Activated T-cell treated with anti-CD3 and anti-CD28 coated beads for 1 hour (primary cell): ENCODE results near the gene STC2.
"Not testable (repeated sequence)": the region's sequence is repeated elsewhere in the genome, so short reads cannot be mapped to it uniquely, and the experiment has no call there.

Experiments used
- DNase-seq: peaks from one replicate; pipeline ENCODE4 v3.0.0-alpha.2; 2020; ENCODE audit warnings: low read depth

Gene STC2, protein sequence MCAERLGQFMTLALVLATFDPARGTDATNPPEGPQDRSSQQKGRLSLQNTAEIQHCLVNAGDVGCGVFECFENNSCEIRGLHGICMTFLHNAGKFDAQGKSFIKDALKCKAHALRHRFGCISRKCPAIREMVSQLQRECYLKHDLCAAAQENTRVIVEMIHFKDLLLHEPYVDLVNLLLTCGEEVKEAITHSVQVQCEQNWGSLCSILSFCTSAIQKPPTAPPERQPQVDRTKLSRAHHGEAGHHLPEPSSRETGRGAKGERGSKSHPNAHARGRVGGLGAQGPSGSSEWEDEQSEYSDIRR

DNA sequence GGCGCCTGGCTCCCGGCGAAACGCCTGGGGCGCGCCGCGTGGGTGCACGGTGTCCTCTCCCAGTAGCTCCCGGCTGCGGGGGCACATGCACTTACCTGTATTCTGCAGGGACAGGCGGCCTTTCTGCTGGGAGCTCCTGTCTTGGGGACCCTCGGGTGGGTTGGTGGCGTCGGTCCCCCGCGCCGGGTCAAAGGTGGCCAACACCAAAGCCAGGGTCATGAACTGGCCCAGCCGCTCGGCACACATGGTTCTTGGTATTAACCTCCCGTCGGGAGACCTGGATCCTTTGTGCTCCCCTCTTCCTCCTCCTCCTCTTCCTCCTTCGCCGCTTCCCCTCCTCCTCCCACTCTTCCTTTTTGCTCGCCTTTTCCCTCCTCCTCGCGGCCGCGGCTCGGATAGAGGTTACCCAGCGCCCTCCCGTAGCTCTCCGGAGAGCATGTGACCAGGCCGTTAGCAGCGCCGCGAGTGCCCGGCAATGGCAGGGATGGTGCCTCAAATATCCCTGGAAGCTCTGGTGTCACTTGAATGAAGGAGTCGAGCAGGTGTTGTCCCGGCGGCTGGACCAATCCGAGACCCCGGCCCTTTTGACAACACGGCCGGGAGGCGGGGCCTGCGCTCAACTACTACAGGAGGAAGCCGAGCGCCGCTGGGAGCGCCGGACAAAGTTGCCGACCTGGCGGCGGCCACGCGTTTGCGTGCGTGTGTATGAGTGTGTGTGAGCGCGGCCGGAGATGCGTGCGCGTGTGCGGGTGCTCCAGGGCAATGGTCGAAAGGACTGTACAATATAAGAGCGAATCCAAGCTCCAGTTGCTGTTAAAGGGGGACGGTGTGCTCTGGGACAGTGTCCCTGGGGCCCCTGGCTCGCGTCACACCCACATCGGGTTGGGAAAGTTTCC is at the start of gene STC2:
STC2 (minus strand) TSS at position 467 of the 896 bp plus-strand sequence; CDS start at position 246, 221 bp downstream.
- no peak for DNase-seq

DNA sequence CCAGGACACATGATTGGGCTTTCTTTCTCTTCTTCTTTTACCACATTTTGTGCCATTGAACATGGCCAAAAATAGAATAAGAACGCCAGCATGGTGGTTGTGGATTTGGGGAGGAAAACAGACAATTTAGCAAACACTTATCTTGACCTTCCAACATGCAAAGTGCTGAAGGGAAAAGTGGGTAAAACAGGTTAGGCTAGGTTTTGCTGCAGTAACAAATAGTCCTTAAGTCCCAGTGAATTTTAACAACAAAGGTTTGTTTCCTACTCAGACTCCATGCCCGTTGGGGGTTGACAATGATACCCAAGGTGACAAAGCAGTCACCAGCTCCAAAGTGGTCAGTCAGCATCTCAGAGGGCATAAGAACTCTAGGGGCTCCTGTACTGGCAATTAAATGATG is 43.2 kb upstream of the STC2 start:
- DNase-seq = no peak

DNA sequence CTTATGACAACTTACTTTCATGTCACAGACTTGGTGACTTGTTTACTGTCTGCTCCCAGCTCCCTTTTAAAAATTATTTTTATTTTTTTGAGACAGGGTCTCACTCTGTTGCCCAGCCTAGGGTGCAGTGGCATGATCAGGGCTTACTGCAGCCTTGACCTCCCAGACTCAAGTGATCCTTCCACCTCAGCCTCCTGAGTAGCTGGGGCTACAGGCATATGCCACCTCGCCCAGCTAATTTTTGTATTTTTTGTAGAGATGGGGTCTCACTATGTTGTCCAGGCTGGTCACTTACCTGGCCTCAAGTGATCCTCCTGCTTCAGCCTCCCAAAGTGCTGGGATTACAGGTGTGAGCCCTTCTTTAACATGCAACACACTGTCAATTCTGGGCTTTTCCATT is 35.2 kb upstream of the STC2 start:
- DNase-seq = not testable (repeated sequence)

DNA sequence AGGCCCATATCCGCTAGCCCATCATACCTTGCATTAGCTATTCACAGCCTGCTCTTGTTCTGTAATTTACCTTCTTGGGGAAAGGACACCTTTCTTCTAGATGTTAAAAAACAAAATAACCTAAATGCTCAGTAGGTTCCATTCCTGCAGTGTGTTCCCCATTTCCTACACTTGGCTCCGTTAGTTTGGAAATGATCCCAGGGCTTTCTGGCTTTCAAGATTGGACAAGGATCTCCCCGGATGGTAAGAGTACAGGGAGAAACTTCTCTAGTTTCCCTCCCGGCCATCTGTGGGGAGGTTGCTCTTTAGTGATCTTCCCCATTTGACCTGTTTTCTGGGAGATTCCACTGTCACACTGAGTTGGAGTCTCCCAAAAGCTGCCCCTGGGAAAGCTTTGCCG is 27.3 kb upstream of the STC2 start:
- no peak for DNase-seq

DNA sequence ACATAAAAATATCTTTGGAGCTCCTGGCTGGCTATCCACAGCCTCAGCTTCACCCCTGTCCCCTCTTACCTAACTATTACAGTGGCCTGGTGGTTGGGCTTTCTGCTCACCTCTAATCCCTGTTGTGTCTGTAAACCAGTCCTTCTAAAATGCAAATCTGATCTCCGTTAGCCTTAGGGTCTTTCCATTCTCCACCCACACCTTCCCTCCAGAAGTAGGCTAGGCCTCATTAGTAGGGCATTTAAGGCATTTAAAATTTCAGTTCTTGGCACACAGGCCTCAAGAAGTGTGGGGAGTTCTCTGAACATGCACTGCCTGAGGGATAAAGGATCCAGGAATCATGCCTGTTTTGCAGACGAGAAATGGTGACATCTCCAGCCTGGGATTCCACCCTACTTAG is 26.4 kb upstream of the STC2 start:
- DNase-seq = no peak

DNA sequence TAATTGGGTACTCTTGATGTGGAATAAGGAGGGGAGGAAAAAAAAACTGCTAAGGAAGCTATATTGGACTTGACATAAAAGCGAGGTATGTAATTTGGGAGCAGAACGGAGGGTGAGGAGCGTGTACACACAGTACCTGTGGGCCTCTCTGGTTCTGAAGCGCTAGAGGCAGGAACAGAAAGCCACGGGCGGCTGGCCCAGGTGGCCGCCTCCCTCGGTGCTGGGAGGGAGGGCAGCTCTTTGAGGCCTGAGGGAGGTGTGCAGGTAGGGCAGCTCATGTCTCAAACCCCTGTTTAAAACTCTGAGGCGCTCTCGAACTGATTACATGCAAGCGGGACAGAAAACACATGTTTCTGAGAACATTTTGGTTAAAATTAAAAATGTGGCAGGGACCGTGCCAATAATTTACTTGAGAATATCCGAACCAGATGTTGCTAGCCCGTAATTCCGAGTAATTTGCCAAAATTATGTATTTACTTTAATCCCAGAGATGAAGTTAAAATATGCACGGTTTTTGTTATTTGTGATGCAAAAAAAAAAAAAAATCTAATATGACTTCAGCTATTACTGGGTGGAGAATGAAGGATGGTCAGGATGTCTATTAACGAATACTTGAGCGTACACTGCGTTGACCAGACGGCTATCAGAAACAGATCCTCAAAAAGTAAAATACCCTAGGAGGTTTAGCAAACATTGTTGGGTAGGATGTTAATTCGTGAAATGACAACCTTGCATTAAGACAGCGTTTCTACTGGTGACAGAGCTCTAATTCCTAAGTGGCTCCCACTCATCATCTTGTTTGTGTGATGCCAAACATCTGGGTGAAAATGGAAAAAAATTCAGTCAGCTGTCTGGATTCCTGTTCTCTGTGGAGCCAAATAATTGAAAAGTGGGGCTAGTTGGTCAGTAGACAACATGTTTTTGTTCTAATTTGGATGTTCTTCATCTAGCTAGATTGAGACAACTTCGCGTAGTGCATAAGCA is 24.4 kb upstream of the STC2 start:
- no peak for DNase-seq

DNA sequence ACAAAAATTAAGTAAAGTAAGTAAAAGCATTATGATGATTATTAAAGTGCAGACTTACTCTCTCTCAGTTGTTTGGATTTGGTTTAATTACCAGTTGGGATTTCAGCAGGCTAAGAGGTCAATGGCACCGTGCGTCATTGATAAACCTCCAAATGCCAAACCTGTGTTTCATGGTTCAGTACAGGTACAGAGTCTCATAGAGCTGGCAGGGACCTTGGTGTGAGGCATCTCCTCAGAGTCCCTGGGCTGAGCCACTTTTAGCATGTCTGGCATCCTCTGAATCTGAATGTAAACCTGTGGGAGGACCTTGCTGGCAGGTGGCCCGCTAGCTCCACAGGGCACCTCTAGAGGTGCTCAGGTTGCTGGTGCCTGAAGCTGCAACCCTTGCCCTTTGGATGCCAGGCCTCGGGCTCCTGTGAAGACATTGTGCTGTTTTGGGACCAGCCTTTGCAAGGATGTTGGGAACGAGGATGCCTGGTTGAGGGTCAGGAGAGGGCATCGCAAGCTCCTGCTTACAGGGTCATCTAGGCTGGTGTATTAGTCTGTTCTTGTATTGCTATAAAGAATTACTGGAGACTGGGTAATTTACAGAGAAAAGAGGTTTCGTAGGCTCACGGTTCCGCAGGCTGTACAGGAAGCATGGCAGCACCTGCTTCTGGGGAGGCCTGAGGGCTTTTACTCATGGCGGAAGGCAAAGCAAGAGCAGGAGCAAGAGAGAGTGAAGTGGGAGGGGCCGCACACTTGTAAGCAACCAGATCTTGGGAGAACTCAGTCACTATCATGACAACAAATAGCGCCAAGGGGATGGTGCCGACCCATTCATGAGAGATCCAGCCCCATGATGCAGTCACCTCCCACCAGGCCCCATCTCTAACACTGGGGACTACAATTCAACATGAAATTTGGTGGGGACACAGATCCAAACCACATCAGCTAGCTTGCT is 14.9 kb upstream of the STC2 start:
- DNase-seq = no peak

DNA sequence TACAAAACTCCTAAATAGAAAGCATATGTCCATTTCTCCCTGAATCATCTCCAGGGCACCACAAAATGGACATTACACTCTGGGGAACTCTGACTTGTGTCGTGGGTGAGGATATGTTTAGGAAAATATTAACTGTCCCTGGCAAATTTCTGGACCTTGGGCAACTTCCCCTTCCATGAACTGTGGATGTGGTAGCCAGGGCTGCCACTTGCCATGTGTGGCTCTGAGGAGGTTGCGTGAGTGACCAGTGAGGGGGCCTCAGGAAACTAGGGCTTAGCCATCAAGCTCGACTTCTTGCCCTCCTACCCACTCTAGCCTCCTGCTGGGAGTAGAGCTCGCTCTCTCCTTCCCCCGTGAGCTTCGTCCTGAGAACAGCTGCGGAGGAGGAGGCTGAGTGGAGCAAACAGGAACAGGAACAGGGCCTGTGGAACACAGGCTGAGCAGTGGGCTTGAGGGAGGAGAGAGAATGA is 13.8 kb upstream of the STC2 start:
- DNase-seq = no peak

DNA sequence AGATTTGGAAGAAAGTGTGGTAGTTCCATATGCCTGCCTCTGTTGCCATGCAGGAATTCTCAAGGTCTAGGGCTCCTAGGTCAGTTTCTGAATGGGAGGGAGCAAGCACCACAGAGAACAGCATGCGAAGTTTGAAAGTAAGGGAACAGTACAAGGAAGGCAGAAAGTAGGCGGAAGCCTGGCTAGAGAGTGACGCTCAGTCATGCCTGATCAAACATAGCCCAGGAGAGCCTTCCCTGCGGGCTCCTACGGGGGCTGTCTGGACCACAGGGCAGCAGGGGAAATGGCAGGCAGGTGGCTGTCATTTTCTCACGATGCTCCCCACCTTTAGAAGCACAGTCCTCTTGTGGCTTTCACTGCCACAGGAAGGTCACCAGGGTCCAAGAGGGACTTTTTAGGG is 12.8 kb upstream of the STC2 start:
- DNase-seq = no peak

DNA sequence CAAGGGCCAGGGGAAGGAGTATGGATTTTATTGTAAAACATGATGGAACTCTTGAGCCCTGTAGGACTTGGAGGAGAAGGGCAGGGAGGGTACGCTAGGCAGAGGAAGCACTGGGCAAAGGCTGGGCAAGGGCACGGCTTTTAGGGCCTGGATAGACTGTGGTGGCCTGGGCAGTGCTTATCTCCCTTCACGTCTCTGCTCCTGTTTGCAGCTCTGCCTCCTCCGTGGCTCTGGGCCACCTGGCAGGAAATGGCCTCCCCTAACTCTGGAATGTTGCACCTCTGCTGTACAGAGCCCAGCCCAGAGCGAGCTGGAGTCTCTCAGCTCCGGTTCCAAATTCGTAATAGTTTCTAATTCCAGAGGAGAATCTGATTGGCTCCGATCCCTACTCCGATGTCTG is 12.2 kb upstream of the STC2 start:
- DNase-seq = no peak

DNA sequence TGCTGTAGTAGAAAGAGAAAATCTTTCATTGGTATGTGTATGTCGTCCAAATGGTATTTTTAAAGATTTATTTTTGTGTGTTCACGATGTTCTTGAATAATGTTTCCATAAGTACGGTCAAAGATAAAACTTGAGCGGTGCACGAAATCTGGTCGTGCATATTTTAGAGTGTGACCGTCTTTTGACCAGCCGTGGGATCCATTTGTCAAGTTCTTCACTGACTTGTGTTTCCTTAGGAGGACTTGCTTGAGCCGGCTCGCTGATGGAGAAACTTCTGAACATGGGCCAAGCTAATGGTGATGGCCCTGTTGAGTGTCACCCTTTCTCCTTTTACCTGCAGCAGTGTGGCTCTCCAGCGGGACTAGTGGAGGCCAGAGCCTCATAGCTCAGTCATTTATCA is 11.1 kb upstream of the STC2 start:
- no peak for DNase-seq

DNA sequence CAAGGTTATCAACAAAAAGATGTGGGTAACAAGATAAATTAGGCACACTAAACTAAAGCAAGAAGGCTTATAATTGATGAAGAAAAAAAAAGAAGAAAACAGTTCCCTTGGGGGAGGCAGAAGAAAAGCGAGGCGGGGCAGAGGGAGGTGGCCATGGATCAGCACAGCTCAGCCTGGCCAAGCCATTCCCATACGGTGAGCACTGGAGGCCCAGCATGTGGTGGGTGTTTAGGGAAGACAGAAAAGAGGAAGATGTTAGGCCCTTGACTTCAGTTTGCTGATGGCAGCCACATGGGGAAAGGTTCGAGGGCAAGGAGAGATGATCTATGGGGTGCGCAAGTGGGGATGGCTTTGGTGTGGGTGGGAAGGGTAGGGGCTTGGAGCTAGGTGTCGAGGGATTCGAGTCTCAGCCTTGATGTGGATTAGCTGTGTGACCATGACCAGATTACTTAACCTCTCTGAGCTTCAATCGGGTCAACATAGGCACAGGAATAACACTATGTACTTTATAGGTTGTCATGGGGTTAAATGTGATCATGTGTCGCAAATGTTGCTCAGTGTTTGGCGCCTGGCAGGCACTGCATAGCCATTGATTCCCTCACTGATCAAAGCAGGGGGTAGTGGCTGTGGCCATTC is 10.3 kb upstream of the STC2 start:
- no peak for DNase-seq

DNA sequence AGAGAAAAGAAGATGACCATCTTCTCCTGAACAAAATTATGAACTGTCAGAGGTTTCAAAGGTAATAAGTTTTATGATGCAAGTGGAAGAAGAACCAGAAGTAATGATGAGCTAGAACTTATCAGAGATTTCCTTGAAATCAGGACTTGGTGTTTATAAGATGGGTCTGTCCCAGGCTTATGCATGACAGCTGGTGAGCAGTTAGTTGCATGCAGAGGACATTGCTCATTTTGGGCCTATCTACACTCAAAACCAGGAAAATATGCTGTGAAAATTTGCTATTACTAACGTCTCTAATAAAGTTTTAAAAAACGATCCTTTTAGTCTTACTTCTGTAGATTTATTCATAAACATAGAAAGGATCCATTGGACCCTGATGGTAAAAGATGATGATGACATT is 6.6 kb upstream of the STC2 start:
- DNase-seq = no peak

DNA sequence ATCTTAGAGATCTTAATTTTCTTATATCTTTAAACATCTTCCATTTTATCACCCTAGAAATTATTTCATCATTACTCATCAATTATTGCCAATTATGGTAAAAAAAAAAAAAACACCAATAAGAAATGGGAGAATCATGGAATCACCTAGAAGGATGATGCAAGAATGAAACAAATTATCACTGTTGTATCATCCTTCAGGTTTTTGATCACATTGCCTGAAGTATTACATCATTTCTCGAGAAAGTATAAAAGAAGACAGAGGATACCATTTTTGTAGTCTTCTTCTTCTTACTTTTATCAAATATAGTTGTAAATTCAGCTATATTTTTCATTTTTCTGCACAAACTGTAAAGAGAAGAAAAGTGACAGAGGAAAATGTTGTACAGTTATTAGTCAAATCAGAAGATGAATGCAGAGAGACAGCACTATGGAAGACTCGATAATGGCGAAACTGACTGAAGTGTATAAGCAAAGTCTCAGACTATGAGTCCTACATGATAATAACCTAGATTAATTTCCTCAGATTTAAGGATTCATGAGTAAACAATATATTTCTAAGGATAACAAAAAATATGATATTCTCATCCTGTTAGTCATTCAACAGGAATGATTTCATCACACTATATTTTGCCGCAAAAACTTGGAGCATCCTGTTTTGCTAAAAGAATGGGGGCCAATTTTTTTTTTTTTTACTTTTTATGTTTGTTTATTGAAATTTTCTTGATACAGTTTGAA is 5.9 kb upstream of the STC2 start:
- no peak for DNase-seq

DNA sequence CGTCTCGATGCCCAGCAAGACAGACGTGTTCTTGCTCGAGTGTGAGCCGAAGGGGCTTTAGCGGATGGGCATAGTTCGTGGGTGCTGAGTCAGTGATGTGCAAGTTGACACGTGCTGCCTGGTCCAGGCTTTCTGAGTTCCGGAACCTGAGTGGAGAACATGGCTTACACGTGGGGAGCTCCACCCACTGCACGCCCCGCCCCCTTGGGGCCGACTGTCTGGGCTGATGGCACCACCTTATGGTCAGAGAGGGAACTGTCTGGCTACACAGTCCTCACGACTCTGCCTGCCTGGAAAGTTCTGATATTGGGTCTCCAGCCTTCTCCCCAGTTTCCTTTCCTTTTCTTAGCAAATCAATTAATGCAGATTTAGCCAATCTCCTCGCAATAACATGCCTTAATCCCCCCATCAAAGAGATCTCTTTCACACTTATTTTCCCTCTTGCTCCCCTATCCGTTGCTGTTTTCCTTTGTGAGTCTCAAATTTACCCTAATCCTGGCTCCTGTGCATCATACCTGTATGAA is 3.8 kb upstream of the STC2 start:
- peak; percentile 53 for DNase-seq

DNA sequence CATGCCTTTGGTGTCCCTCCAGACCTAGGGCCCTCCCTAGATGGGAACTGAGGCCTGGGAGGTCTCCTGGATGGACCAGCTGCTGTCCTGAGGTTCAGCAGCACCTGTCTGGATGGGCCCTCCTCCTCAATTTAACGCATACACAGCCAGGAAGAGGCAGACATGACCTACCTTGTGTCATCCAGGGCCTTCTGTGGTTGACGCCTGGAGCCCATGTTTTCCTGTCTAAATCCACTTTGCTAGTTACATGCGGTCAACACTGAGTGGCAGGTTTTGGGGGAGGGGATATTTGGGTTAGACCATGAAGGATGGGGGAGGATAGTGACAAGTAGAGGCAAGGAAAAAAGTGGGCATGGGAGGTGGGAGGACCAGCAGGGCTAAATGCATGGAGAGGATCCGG is 3.1 kb upstream of the STC2 start:
- no peak for DNase-seq

DNA sequence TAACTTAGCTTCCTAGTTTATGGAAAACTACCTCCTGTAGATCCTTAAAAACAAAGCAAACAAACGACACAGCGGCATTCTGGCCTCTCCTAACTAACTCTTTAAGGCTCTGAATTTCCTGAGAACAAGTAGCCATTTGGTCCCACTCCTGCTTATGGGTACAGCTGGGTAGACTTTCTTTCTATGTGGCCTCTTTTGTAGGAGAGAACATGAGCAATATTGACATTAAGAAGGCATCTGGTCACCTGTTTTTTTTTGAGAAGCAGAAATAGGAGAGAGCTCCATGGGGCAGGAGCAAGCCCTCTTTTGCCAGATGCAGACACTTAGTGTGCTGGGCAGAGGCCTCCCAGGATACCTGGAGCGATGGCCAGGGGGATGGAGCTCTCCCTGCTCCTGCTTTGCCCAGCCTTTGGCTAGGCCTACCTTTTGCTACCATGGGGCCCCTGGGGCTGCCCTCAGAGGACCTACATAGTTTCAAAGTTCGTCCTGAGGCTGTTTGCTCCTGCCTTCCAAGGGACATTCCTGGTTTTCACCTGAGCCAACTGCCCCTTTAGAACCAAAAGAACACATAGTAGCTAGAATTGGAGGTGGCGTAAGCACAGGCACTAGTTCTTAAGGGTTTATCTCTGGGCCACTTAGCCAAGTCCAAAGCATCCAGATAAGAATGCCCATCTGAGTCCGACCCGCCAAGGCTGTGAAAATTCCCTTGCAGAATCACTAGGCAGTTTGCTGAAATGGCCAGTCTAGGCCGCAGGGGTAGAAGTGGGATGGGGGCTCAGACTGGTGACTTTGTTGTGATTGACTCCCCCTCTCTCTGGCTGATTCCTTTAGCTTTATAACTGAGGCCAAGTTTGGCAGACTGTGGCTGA is 2.4 kb upstream of the STC2 start:
- no peak for DNase-seq

DNA sequence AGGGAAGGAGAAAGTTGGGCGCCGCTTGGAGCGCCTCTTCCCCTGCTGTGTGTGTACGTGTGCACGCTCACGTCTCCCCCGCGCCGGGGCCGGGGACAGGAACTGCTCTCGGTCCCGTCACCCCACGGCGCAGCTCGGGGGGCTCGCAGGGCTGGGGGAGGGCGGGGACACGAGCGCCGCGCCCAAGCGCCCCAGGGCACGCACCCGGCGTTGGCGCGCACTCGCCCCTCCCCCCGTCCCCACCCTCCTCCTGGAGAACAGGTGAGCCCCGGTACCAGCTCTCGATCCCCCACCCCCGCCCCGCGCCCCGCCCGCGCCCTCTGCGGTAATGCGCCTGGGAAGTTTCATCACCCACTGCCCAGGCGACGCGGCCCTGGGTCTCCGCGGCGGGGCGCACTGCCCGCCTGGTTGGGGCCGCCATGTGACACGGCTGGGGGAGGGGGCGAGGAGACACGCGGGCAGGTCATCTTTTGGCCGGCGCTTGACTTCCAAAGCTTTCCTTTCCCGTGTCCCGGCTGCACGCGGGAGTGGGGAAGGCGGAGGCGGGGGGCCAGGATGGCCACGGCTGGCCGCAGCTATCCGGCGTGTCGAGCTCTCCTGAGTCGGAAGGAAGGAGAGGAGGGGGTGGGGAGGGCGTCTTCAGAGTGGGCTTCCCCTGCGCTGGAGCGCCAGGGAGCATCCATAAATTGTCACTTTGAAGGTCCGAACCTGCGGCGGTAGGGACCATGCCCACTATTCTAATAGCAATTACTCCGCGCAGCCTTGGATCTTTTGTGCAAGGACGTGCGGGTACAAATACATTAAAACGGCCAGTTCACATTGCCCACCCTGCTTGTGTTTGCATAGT is 1.5 kb upstream of the STC2 start:
- no peak for DNase-seq
